Ishikawa (cell line): ENCODE measurements around the gene ATP9B.

Experiments
- CEBPB ChIP-seq: IDR thresholded peaks from 2 replicates; pipeline ENCODE4 v1.6.1; 2012
- EGR1 ChIP-seq: IDR thresholded peaks from 2 replicates; pipeline ENCODE4 v1.6.1; 2012
- EP300 ChIP-seq: IDR thresholded peaks from 2 replicates; pipeline ENCODE4 v1.6.1; 2012; ENCODE audit warnings: borderline replicate concordance
- TAF1 ChIP-seq: IDR thresholded peaks from 2 replicates; pipeline ENCODE4 v1.6.1; 2012; ENCODE audit warnings: low read depth, mild to moderate bottlenecking
- TF ChIP-seq, protein P1 (sequence below): IDR thresholded peaks from 2 replicates; pipeline ENCODE4 v1.6.1; 2012

DNA sequence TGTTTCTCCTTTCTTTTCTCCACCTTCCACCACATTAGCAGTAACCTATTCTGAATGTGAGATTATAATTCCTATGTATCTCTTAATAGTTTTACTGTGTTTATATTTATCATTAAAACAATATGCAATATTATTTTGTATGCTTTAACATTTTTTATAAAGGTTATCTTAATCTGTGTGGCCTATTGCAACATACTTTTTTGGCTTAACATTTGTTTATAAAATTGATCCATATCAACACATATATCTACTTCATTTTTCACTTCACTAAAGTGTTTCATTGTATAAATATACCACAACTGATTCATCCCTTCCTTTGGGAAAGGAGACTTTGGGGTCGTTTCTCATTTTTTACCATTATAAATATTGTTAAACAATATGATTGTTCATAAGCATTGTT is 48.6 kb downstream of the ATP9B start:
- TF ChIP-seq EP300 = no peak
- TF ChIP-seq TAF1 = no peak
- TF ChIP-seq, protein P1, sequence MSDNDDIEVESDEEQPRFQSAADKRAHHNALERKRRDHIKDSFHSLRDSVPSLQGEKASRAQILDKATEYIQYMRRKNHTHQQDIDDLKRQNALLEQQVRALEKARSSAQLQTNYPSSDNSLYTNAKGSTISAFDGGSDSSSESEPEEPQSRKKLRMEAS = no peak
- TF ChIP-seq EGR1 = no peak
- TF ChIP-seq CEBPB = no peak
